MV-4-11 (cell line): ENCODE data around the gene ASB6.
"Not testable (repeated sequence)": the region's sequence is repeated elsewhere in the genome, so short reads cannot be mapped to it uniquely, and the experiment has no call there.

Experiments used
- DNase-seq: peaks from one replicate; lab custom pipeline; 2025; lab: John Stamatoyannopoulos, UW

Gene ASB6

DNA sequence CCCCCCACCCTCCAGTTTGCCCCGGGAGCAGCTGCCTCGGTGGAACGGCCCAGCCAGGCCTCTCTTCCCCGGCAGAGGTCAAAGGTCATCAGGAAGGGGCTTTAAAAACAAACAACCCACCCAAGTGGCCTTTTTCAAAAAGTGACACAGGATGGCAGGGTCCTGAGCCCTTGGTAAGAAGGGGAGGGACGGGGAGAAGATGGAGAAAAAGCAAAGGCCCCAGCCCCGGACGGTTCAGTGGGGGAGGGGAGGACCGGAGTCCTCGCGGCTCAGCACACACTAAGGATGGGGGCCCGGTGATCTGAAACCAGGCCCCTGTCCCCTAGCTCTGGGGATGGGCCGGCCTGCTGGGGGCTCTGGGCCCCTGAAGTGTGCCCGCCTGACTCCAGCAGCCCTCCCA lies 24.6 kb upstream of the ASB6 start:
- DNase-seq, result no peak

DNA sequence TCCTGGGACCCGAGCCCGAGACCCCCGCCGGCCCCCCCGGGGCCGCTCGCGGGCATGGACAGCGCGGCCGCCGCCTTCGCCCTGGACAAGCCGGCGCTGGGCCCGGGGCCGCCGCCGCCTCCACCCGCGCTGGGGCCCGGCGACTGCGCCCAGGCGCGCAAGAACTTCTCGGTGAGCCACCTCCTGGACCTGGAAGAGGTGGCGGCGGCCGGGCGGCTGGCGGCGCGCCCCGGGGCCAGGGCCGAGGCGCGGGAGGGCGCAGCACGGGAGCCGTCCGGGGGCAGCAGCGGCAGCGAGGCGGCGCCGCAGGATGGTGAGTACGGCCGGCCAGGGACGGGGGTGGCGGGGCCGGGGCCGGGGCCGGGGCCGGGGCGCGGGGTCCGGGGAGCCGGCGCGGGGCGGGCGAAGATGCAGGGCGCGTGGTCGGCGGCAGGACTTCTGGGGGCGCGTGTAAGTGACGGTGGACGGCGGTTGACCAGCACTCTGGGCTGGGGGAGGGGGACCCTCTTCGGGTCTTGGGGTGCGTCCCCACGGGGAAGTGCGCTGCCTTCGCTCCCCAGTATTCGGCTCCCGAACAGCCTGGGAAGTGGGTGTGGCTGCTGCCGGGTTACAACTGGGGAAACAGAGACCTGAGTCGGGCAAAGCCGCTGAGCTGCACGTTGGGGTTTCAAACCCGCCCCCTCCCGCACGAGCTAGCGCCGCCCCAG lies 24.0 kb upstream of the ASB6 start:
- no peak for DNase-seq

DNA sequence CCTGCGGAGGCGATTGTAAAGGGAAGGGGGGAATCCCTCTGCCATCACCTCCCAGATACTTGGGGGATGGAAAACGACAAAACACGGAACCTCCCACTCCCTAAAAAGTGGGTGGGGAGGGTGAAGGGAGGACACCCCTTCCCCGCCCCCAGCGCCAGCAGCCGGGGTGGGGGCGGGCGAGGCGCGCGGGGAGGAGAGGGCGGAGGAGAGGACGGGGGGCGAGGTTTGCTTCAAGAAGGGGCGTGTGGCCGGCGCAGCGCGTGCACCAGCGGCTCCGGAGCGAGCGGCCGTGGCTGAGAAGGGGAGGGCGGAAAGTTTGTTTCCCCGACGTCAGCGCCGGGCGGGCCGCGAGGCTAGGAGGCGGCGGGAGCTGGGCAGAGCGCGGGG lies 23.4 kb upstream of the ASB6 start, which contains the start of gene PRRX2:
Gene PRRX2 (plus strand): TSS at position 259 of the 387 bp plus-strand sequence. CDS start 221 bp downstream, outside the sequence.
- DNase-seq, result no peak

DNA sequence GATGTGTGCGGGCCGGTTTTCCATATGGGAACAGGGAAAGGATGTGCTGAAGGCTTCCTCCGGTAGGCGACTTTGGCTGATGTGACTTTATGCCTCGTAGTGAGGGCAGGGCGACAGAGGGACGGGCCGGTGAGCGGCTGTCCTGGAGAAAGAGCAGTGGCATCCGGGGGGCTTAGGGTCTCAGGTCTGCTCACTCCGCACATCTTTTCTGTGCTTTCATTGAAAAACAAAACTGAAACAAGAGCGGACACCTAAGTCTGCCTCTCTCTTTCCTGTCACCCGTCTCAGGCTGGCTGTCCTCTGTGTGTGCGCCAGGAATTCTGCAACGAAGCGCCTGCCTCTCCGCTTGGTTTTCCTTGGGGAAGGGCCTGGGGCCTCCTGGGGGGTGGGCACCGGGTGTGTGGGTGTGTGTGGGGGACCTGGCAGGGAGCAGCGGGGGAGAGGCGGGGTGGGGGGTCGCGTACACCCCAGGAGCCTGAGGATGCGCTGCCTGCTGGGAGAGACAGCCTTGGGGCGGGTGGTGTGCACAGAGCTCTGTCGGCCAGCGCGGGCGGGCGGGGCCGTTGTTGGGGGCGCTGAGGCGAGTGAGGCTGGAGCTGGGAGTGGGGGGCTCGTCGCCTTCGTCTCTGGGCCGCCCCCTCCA lies 22.9 kb upstream of the ASB6 start:
- DNase-seq, result no peak

DNA sequence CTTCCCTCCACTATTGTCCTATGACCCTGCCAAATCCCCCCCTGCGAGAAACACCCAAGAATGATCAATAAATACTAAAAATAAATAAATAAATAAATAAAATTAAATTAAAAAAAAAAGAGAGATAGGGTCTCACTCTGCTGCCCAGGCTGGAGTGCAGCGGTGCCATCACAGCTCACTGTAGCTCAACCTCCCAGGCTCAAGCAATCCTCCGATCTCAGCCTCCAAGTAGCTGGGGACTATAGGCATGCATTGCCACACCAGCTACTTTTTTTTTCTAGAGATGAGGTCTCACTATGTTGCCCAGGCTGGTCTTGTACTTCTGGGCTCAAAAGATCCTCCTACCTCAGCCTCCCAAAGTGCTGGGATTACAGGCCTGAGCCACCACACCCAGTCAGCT lies 20.3 kb upstream of the ASB6 start:
- DNase-seq, result not testable (repeated sequence)

DNA sequence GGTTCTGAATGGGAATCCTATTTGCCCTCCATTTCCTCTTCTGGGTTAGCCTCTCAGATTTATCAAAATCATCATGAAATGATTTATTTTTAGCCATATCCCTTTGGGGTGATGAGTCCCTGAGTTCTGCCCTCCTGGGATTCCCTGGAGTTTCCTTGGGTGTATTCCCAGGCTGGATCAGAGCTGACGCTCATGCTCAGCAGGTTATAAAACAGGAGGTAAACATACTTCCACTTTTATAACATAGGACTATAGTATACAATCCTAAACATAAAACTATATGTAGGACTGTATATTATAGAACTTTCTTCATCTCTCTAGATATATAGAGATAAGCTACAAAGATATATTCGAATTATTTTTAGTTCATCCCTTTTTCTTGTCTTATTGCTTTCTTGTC lies 19.1 kb upstream of the ASB6 start:
- no peak for DNase-seq

DNA sequence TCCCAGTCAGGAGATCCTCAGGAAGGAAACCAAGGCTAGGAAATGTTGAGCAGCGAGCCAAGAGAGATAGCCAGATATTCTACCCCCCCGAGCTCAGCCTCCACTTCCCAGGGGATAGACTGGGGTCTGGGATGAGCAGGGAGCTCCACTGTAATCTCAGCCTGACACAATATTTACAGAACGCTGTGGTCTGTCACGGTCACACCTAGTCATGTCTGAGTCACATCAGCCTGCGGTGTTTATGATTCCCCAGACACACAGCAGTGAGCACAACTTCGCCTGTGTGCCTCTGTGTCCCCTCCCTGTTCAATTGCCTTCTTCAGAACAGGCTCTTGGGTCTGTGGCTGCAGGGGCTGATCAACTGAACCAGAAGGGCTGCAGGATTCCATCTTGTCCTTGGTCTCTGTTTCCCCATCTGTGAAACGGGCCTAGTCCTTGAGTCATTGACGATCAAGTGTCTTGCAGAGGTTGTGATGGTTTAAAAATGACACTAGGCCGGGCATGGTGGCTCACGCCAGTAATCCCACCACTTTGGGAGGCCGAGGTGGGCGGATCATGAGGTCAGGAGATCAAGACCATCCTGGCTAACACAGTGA lies 14.9 kb upstream of the ASB6 start:
- DNase-seq, result no peak

DNA sequence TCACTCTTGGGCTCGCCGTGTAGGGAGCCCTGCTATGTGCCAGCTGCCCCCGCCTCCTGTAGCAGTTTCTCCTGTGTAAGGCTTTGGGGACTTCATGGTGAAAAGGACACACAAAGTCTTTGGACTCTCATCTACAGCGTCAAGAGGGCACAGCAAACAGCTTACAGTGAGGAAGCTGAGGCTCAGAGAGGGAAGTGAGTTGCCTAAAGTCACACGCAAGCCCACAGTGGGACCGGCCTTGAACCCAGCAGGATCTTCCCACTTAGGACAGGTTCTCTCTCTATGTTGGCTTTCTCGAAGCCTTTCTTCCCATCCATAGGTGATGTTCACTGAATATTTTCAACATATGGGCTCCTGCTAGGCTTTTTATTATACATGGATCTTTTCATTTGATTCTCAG lies 13.7 kb upstream of the ASB6 start:
- peak; percentile 3 for DNase-seq

DNA sequence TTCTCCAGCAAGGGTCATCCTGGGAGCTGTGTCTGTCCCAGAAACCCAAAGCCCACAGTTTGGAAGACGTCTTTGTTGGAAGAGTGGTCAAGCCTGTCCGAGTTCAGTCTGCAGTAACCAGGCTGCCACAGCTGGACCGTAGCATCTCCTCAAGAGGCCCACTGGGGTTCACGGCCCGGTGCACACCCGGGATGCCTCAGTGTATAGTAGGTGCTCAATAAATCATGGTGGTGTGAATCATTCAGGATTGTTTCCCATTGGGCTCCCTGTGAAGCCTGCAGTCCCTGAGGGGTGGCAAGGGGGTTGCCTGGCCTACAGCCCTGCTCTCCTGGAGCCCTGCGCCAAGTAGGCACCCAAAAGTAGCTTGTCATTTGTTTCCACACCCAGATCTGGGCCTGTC lies 13.2 kb upstream of the ASB6 start:
- no peak for DNase-seq

DNA sequence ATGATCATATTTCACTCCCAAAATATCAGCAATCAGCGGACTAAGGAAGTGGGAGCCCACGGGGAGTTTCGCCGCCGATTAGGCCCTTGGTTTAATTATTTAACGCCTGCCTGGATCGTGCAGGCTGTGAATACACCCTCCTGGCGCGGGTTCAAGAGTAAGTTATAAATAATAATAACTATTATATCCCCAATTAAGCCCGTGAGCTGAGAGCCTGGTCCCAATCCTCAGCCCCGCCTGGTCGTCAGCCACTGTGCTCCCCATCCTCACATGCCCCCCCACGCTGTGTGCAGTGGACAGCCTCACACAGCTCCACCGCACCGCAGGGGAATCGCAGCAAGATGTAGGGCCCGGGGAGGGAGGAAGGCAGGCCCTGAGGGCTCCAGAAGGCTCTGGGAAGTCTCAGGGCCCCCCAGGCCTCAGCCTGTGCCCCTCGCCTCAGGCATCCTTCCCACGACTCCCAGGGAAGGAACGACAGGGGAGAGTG lies 12.6 kb upstream of the ASB6 start:
- no peak for DNase-seq

DNA sequence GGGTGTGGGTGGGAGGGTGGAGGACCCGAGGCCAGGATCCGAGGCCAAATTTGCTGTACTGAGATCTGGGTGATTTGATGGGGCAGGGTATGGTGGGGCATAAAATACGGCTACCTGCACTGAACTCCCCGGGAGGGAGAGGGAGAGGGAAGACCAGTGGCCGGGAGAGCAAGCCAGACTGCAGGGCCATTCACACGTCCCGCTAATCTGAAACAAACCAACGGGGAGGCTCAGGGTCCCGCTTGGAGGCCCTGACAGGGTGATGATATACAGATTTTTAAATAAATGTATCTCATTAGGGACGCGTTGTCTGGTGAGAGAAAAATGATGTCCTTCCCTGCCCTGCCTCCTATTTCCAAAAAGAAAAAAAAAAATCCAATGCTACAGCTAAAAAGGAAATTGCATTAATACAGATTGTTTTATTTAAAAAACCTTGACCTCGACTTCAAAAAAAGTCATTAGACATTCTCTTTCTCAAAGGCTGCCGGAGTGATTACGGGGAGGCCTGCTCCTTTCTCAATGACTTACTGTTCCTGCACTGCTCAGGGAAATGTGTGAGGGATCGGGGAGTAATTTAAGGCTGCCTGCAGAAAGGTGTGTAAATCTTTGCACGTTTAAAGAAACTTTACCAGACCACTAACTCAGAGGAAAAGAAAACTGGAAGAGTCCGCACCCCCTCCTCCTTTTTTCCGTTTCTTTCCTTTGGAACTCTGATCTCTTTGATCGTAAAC lies 12.0 kb upstream of the ASB6 start:
- no peak for DNase-seq

DNA sequence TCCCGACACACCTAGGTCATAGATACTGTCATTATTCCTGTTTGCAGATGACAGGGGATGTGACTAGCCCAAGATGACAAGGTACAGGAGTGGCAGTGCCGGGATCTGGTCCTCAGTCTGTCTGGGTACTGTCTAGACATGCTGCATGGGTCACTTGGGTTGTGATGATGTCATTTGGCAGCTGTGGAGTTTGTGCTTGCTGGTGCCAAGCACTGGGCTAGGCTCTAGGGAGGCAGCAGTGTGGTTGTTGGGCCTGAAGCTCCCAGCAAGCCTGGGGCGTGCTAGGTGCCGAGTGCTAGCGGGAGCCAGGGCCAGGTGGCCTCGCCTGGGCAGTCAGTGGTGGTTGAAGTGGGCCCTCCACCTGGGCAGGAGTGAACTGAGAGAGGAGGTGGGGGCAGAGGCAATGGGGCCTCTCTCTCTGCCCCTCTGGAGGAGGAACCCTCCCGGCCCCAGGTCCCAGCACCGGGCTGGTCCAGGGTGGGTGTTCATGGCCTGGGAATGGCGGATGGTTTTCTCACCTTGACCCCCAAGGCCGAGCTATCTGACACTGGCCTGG lies 8.8 kb upstream of the ASB6 start:
- no peak for DNase-seq

DNA sequence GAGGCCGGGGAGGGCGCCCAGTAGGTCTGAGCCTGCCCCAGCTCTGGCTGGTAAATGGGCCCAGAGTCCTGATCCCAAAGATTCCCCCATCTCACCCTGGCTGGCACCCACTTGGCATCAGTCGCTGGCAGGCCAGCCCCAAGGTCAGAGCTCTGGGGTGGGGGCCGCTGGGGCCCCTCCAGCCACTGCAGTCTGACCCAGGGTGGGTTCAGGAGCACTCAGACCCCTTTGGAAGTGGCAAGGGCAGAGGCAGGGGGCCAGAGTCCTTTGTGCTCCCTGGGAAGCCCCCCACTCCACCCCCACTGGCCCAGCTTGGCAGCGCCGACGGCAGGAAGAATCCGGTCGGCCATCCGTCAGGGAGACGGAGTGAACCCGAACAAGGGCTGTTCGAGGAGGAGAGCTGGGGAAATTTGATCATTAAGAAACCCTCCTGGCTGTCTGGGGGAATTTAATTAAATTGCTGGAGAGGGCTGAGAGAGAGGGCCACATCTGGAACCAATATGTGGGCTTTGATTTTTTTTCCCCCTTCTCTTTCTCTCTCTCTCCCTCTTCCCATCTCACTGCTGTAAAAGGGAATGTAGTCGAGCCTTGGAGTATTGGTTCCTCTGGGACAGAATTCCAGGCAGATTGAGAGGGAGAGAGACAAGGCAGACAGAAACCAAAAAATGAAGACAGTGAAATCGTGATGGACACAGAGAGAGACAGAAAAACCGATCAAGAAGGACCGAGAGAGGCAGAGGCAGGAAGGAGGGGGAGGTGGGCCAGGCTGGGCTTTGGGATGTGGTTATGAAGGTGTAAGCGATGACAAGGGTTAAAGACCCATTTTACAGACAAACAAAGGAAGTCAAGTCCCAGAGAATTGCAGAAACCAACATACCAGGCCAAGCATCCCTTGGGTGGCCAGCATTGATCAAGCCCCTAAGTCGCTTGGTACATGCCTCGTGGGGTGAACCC lies 8.1 kb upstream of the ASB6 start:
- no peak for DNase-seq

DNA sequence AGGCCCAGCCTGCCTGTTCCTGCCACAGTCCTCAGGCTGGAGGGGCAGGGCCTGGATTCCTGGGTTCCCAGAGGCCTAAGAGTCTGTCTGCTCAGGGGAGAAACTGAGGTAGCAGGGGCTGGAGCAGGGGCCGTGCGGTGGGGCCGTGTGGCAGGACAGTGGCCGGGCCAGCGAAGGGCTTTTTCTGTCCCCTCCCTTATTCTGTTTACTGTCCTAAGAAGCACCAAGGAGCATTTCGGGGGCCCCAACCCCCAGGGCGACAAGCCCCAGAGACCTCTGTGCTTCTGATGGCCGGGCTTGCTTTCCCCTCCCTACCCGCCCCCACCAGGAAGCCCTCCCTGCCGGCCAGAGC lies 6.8 kb upstream of the ASB6 start:
- no peak for DNase-seq

DNA sequence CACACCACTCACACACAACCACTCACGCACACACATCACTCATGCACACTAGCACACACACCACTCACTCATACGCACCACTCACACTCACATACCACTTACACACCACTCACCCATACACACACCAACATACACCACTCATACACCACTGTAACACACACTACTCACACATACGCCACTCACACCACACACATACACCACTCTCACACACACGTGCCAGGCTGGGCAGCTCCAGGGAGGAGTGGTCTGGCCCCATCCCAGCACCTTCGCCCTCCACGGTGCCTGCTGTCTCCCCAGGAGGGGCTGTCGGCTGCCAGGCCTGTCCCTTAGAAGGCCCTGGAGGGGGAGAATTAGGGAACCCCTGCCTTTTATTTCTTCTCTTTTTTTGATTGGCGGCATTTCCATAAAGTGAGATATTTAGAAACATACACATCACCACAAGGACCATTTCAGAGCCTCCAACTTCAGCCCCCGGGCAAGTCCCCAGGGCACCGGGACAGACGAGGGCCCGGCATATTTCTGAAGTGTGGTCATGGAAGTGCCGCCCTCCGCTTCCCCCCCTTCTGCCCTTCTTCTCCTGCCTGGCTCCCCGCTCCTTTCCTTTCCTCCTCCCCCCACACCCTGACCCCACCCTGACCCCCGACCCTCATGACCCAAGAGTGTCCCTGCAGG lies 6.3 kb upstream of the ASB6 start:
- no peak for DNase-seq

DNA sequence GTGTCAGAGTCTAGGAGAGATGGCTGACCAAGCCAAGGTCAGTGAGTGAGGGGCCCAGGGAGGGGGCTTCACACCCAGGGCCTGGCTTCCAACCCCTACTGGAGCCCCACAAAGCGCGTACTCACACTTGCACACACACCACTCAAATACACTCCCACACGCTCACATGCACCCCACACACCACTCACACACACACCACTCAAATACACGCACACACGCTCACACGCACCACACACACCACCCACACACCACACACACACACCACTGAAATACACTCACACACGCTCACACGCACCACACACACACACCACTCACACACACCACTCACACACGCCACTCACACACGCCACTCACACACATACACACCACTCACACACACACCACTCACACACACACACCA lies 5.7 kb upstream of the ASB6 start:
- DNase-seq, result no peak

DNA sequence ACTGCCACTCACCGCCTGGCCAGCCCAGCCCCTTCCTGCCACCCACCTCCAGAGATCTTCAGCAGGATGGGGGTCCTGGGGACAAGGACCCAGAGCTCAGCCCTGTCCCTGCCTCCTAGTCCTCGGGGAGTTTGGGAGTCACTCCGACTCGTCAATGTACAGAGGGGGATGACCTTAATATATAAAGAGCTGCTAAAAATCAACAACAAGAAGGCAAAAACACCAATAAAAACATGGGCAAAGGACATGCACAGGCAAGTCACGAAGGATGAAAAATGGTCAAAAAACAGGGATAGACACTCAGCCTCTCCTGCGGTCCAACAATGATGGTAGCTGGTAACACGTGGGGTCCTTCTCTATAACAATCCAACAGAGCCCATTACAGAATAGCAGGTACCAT lies 4.7 kb upstream of the ASB6 start:
- no peak for DNase-seq

DNA sequence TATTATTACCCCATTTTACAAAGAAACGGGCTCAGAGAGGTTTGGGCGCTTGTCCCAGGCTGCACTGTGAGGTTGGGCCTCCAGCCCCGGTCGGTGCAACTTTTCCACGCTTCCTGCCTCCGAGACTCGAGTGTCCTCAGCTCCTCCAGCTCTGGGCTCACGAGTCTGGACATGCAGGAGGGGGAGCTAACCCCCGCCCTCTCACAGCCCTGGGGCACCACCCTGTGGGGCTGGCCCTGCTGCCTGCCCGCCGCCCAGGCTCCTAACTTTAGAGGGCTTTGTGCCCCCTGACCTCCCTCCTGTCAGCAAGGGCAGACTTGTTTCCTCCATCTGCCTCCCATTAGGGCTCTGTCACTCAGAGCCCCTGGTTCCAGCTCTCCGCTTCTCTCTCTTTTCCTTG lies 4.3 kb upstream of the ASB6 start:
- no peak for DNase-seq

DNA sequence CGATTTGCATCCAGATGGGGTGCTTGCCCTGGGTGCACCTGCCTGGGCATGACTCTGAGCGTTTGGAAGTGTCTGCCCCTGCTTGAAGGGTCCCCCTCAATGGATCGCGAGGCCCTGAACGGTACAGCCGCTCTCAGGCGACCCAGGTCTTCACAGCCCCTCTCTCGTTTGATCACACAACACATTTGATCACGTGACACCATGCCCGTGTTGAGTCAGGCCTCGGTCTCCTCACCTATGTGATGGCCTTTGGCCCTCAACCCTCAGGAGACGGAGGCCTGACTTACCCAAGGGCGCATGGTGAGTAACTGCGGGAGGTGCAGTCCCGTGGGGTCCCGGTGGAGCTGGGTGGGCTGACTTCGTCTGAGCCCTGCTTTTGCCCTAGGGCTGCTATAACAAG lies 3.0 kb upstream of the ASB6 start:
- DNase-seq, result no peak

DNA sequence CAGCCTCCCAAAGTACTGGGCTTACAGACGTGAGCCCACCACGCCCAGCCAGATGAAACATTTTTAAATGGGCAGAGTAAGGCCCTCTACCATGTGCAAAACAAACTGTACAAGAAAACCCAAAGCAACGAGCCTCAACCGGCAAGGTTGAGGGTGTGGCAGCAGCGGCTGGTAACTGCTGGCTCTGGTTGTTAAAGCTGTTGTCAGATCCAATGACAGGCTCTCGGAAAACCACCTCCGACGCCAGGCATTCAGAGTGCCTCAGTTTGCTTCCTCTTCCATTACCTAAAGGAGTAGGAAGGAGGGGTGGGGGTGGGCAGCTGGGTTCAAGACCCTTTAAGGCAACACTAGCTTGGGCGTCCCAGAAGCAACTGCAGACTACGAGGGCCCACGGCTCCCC lies 2.4 kb upstream of the ASB6 start:
- no peak for DNase-seq

DNA sequence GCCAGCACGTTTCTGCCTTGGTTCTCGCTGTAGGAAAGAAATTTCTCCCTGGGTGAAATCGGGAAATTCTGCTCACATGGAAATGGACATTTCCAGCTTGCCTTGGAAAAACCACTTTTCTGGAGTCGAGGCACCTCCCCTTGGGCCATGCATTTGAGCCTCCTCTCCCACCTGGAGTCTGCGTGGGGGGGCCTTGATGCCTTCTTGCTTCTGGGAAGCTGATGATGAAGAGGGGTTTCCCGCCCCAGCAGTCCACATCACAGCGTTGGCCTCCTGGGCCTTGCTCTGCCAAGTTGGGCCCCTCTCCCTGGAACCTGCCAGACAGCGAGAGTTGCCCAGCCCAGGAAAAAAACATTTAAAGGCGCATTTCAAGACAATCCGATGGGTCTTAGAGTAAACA lies 1.8 kb upstream of the ASB6 start:
- no peak for DNase-seq
